Renal cortical epithelial cell (primary cell): ENCODE data around the gene RNU6-8. TPM values are rescaled to one million over a fixed set of nuclear protein-coding genes. Genes with fewer than 3 reads are reported as not detected.
A peak's percentile ranks its signal among the peaks of the same experiment; 100 is the strongest.

Experiments used
- DNase-seq: peaks from one replicate; pipeline ENCODE4 v3.0.0-alpha.2; 2011; ENCODE audit warnings: low read depth
- total RNA-seq: library from RNA; depleted of rRNA; stranded (reverse); fragments of >200 nt; gene quantifications from 2 replicates; pipeline ENCODE4 v1.2.3, GENCODE V29; 2014

The RNU6-8 gene
- total RNA-seq, 1 donor from 2014 or later: not detected

DNA sequence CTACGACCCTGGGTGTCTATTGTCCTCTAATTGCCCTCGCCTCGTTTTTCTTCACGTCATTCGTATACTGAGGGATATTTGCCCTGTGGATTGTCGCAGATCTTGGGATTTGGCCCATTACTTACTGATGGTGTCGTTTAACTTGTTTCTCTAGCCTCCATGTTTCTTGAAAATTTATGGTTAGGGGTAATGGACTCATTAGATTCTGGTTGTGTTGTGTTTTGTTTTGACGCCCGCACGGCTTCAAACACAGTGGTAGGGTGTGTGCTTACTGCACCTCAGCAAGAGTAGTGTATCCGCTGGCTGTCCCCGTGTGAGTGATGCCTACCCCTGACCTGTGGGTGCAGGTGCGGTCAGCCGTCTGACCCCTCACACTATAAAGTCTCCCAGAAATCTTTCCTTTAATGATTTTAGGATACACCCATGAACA lies 874 bp upstream of the RNU6-8 start:
- DNase-seq: peak; percentile 5

DNA sequence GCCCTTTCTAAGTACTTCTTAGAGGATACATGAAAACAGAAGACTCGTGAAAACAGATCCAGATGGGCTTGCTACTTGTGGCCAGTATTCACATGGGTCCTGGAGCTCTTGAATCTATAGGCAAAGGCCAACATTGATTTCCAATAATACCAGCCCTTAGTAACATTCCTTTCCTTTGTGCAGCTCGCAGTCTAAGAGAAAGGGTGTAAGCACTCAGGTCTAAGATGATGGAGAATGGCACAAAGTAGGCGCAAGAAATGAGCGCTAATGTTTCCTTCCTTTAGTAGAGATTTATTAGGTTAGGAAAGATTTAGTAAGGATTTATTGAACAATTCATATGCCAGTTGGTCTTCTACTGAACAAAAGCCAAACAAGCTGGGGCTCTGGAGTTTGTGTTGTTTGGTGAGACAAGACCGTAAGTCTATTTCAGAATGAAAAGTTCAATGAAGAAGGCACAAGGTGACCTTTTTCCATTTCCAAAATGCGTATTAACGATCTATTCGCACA lies 525 bp downstream of the RNU6-8 start:
- no peak for DNase-seq

DNA sequence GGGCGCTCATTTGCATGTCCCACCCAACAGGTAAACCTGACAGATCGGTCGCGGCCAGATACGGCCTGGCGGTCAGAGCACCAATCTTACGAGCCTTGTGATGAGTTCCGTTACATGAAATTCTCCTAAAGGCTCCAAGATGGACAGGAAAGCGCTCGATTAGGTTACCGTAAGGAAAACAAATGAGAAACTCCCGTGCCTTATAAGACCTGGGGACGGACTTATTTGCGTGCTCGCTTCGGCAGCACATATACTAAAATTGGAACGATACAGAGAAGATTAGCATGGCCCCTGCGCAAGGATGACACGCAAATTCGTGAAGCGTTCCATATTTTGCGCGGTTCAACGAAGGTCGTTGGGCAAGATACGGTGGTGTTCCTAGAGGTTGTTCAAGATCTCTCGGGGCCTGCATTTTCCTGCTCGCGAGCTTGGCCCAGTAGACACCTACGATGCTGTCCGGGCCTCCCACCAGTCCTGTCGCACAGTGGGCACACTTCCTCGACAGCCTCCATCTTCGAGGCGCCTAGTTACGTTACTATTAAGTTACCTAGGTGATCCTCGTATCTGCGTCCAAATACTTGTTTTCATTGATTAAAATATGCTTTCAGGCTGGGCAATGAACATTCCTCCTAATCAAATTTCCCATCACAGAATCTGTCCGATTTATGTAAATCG lies 1.1 kb downstream of the RNU6-8 start, which contains the start of gene RNU6-7:
Gene RNU6-7 (plus strand): TSS at position 230 of the 675 bp plus-strand sequence.
- peak; percentile 19 for DNase-seq

DNA sequence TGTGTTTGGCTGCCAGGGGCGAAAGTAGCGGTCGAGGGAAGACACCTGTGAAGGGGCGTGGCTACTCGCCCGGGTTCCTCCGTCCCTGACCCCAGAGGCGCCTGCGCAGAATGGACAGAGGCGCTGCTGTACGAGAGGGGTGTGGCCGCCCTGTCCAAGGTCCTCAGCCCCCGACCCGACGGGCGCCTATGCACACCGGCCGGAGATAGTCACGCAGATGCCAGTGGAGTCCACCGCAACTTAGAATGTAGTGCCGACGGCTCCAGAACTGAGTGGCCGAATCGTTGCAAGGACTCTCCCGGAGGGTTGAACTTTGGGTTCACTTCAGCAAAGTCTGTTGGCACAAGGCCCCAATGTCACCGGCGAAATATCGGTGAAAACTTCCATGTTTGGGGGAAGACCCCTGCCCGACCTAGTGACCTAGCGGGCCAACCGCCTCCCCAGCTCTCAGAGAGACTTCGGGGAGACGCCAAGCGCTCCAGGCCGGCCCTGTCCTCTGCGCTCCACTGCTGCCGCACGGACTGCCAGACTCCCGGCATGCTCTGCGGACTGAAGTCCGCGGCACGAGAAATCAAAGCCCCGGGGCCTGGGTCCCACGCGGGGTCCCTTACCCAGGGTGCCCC lies 1.8 kb downstream of the RNU6-8 start:
- peak; percentile 54 for DNase-seq

DNA sequence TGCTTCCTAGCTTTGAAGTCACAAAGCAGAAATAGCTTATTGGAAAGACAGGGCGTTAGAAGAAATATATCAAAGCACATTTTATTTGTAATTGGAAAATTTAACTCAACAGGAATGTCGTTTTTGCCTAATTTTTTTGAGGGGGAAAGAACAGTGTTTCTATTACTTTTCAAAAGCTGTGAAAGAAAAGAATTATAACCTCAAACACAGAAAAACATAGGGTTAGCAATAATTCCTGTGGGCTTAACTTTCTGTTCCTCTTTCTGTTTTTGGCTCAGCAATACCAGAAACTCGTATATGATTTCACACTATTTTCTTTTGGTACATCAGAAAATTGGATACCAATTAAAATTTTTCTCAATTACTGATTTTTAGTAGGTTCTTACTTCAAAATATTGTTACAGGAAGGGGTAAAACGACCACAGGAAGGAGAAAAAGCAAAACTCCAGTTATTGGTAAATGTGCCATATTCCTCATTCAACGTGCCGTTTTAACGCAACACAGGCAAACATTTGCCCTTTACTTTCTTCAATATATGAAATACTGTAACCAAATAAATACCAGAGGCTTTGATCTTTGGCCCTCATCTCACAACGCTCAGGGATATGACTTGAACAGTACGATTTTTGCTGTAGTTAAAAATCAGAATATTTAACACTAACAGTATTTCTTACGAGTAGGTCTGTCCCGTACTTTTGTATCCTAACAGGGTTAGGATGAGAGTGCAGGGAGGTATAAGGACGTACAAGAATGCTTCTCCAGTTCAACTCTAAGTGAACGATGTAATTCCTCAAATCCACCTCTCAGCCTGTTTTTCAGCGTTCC lies 2.5 kb downstream of the RNU6-8 start:
- DNase-seq: no peak

DNA sequence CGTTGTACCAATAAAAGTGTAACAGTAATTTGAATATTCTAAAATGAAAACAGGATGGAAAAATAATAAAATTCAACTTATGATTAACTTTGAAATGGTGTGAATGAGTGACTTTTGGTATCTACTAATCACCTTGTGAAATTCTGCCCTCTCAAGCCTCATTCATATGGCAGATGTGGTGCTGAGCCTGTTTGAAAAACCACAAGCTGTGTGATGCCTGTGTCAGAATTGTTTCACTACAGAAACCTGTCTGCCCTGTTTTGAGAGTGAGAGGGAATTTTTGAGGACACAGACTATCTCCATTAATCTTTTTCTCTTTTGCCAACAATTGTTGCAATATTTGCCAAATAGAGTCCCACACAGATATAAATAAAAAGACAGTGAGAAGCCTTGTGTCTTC lies 5.2 kb downstream of the RNU6-8 start:
- DNase-seq: no peak

DNA sequence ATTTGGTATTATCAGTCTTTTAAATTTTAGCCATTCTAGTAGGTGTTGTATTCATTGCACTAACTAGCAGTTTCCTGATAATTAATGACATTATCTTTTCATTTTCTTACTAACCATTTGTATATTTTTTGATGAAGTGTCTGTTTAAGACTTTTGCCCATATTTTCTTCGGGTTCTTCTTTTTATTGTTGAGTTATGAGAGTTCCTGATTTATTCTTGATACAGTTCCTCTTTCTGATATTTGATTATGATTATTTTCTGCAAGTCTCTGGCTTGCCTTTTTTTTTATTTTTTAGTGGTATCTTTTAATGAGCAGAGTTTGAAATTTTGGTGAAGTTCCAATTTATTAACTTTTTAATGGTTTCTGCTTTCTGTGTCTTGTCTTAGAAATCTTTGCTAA lies 7.4 kb downstream of the RNU6-8 start:
- DNase-seq: no peak

DNA sequence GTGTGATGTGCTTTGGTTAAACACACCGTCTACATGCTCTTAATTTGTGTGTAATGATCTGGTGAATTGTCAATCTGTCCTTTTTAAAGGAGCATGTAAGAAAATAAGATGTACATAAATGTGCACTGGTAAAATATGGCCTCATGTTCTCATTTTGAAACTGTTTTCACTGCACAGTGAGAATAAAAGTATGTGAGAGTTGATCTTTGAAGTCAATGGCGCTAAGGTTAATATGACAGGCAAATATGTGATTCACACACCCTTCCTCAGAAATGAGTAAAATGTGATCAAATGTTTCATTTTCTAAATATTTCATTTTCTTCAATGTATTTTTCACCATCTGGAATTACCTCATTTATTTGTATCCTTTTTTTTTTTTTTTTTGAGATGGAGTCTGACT lies 9.5 kb downstream of the RNU6-8 start:
- DNase-seq: no peak

DNA sequence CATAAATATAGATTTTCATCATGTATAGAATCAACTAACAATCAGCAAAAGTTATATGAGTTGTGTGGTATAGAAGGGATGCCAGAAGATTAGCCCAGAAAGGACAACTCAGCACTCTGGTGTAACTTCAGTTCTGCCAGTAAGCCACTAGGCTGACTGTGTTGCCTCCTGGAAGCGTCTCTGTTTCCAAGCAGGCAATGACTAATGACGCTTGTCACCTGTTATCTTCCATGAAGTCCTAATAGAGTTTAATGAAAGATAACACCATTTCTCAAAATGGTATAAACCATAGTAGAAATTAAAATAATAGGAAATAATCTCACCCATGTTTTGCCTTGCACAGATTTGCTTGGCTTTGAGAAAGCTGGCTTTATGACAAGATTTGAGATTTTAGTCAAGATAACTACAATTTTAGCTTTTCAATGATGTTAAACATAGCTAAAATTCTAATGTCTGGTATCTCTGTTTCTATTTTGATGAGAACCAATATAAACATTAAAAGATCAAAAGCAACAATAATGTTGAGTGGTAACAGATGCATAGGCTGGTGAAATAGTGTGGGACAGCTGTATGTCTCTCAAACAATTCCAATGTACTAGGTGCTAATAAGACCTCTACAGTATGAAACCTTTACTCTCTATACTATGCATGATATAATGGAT lies 10.2 kb downstream of the RNU6-8 start:
- DNase-seq: no peak

DNA sequence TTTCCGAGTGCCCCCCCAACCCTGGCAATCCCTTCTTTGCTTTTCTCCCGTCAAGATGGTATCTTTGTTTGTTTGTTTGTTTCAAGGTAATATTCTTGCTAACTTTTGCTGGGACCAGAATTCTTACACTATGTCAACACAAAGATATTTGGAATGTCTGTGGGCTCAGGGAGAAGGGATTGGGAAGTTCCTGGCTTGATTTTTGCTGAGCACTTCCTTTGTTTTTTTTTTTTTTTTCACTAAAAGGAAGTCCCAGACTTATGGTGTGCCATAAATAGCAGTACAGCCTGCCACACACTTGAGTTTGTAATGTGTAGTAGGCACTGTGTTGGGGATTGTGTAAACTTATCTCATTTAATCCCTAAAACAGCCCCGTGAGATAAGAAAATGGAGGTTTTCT lies 12.4 kb downstream of the RNU6-8 start:
- no peak for DNase-seq

DNA sequence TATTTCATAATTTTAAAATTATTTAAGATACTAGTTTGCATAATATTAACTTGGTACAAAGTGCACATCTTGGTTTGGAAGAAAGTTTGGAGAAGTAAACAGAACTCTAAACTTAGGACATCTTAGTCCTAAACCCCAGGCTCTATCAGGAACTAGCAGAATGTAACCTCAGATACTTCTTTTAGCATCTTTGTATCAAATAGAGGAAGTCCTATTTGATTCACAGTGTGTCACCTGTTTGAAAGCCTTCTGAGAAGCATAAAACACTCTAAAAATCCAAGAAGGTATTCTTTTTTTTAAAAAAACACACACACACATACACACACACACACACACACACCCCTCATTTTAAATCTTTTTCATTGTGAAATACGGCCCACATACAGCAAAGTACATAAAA lies 13.3 kb downstream of the RNU6-8 start:
- DNase-seq: no peak

DNA sequence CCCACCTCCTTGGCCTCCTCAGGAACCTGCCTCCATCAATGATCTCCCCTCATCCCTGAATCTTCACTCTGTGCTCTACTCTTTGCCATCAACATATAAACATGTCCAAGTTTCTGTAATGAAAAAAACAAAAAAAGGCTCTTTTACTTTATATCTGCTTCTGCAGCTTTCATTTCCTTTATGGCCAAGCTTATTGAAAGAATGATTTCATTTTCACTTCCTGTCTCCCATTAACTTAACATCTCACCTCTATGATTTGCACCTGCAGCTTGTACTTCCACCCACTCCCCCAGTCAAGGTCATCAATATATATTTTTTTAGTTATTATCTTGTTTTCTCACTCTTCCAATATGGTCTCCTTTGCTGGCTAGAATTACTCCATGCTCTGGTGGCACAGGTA lies 16.8 kb downstream of the RNU6-8 start:
- DNase-seq: no peak

DNA sequence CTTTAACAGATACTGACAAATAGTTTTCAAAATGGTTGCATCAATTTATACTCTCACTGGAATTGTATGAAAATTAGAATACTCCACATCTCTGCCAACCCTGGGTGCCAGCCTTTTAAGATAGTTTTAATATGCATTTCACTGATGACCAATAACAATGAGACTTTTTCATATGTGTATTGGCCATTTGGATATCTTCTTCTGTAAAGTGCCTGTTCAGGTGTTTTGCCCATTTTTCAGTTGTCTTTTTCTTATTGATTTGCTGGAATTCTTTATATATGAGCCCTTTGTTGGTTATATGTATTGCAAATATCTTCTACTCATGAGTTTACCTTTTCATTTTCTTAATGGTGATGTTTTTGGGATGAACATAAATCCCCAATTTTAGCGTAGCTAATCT lies 18.0 kb downstream of the RNU6-8 start:
- no peak for DNase-seq

DNA sequence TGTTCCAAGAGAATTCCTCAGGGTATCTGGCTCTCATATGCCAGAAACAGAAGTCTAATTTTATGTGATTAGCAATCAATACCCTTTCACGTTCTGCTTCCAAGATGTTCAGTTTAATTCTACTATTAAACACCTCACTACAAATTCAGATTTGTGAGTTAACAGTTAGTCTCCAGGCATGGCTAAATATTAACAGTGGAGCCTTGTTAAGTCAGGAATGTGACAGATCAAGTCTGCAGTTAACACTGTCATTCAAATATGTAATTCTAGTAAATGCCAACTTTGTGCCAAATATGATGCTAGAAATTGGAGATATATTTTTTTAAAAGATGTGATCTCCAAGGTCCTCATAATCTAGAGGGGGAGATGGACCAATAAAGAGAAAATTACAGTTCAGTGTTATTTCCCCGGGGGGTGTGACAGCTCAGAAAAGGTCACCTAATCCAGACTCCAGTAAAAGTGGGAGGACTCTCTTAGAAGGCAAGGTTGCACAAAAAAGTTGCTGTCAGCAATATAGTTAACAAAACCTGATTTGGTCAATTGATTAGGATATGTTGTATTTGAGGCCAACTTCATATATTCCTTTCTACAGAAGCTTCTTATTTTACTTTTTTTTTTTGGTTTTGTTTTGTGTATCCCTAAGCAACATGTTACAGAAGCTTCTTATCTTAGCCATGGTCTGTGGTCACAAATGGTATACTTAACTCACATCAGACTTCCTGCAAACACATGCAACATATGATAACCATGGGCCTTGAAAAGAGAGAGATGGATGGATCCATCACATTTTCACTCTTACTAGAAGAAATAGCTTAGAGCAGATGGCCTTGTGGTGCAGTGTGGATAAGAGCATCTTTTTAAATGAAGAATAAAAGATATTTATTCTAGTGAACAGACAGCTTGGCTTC lies 19.7 kb downstream of the RNU6-8 start:
- peak; percentile 60 for DNase-seq

DNA sequence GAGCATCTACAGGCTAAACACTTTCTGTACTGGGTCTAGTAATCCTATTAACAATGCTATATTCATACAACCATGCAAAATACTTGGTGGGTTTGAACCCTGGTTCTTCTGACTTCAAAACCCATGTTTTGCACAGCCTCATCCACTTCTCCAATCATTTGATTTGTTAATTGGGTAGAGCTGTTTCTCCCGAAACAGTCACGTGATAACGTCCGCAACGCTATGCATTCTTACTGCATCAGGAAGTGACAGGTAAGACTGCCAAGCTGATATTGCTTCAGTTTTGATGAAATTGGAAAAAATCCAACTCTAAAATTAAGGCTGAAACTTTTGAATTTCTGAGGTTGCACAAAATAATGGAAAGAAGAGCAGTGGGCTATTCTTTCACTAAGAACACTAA lies 31.6 kb downstream of the RNU6-8 start:
- DNase-seq: no peak

DNA sequence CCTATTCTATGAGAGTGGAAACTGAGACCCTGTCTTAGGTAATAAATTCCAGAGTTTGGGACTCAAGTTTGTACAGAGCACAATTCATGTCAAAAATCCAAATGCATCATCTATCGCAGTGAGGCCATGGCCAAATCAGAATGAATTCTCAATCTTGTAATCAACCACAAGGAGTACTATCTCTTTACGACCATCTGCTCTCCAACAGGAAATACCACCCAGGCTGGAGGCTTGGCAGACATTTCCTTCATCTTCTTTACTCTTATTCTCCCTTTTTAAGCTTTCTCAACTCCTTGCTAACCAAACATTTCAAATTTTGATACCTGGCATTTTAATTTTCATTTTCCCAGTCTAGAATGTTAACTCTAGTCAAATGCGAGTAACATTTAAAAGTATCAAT lies 33.9 kb downstream of the RNU6-8 start:
- DNase-seq: no peak

DNA sequence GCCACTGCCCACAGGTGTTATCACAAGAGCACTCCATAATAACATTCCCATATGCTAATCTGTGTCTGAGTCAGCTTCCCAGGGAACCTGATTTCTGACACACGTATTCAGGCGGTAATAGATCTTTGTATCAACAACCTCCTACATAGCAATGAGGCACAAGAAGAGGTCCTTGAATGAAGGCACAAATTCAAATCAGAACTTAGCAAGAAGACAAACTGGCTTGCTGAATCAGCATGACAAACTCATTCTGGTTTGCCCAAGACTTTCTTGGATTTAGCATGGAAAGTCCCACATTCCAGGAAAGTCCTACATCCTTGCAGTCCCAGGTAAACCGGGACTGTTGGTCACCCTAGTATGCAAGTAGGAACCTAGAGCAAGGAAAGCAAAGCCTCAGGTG lies 35.2 kb downstream of the RNU6-8 start:
- peak; percentile 80 for DNase-seq

DNA sequence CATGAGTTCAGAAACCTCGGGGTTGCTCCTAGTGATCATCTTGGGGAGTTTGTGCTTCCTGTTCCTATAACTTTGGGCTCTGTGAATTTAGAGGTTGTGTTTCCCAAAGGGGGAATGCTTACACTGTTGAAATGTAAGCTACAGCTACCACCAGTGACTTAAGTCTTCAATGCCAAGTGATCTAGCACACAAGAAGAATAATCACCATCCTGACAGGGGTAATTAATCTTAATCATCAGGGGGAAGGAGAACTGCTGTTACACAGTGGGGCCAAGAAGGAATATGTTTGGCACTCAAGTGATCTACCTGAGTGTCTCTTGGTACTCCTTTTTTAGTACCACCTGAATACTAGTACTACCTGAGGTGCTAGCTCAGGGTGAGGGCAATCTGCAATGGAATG lies 36.1 kb downstream of the RNU6-8 start:
- no peak for DNase-seq

DNA sequence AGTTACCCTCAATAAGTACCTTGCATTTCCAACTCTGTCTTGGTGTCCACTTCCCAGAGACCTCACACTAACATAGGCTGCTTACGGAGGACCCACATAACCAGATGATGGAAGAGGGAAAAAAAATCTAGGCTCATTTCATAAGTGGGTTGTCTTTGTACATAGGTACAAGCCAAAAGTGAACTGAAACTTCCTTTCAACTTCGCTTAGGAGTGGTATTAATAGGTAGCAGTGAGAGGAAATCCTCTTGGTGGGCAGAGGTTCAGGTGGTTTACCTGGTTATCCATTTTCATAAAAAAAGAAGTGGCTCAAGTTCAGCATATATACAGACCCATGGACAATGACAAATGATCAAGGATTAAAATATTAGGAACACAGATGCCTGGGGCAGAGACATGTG lies 37.0 kb downstream of the RNU6-8 start:
- no peak for DNase-seq
